Activated CD8-positive, alpha-beta memory T cell treated with anti-CD3 and anti-CD28 coated beads, Interleukin-2, amount 50 U/mL, for 48 hours (primary cell): ENCODE results near the gene NUDT22.
A peak's percentile ranks its signal among the peaks of the same experiment; 100 is the strongest.
"Not testable (repeated sequence)": the region's sequence is repeated elsewhere in the genome, so short reads cannot be mapped to it uniquely, and the experiment has no call there.

ENCODE experiments used
- DNase-seq: peaks from one replicate; pipeline ENCODE4 v3.0.0-alpha.2; 2020

NUDT22 gene

GRCh38 chr11:64245401-64245796 lies 19.3 kb downstream of the NUDT22 start:
- DNase-seq = no peak

DNA sequence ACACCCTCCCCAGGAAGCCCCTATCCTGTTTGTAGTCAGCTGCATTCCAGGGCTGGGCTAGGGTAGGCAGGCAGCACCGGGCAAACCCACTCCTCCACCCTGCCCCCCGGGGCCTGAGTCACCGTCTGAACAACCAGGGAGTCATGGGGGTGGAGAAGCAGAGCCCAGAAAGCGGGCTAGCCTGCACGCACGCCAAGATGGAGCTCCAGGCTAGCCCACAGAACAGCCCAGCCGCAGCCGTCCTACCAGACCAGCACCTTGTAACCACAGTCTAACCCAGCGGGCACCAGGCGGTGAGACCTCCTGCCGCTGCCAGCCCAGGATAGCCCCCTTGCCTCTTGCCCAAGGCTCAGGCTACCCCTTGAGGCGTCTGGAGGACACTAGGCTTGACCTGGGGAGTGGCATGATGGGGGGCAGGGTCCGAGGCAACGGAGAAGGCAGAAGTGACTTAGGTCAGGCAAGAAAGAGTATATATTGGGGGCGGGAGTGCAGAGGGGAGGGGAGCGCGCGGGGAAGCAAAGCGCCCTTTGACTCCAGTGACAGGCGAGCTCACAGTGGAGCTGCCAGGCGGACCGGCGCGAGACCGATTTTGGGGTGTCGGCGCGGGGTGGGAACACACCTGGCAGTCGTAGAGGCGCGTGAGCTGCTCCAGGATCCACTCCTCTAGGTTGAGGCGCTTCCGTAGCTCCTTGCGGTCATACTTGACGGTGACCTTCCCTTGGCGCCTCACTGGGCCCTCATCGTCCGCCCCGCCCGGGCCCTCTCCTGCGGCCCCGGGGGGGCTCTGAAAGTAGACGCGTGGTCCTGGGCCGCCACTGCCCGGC lies 19.9 kb downstream of the NUDT22 start:
- peak; percentile 86 for DNase-seq

GRCh38 chr11:64246621-64246870 lies 20.5 kb downstream of the NUDT22 start:
- not testable (repeated sequence) for DNase-seq

DNA sequence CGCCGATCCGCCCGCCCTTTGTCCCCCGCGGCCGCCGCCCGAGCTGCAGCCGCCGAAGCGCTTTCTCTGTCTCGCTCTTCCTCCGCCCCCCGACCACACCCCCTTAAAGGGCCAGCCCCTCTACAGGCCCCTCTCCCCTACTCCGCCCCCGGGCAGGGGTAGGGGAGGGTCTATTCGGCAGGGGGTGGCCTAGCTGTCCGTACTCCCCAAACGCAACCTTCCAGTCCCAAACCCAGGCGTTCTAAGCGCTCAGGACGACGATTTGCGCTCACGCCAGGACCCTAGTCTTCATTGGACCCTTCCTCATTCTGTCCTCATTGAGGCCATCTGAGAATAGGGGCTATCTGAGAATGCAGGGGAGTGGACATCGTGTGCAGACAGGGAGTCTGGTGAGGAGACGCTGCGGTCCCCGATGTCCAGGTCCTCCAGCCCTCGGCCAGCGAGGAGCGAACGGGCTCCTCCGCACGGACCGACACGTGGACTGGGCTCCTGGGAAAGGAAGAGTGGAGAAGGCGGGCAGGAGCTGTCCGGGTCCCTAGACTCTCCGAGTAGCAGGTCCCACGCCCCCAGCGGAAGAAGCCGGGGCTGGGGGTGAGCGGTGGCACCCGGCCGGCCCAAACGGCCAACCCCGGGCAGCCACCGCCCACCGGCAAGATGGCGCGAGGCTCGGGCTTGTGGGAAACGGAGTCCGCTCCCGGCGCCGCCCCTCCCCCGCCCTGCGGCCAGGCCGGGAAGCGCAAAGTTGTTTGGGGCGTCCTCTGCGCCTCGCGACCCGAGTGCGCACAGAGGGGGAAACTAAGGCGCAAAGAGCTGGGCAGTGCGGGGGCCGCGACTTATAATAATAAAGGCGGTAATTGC lies 21.0 kb downstream of the NUDT22 start, which contains the start of gene PPP1R14B:
TSS of gene PPP1R14B (minus strand) at position 73 of the 858 bp plus-strand sequence. CDS start 270 bp downstream, outside the sequence.
- peak; percentile 90 for DNase-seq

DNA sequence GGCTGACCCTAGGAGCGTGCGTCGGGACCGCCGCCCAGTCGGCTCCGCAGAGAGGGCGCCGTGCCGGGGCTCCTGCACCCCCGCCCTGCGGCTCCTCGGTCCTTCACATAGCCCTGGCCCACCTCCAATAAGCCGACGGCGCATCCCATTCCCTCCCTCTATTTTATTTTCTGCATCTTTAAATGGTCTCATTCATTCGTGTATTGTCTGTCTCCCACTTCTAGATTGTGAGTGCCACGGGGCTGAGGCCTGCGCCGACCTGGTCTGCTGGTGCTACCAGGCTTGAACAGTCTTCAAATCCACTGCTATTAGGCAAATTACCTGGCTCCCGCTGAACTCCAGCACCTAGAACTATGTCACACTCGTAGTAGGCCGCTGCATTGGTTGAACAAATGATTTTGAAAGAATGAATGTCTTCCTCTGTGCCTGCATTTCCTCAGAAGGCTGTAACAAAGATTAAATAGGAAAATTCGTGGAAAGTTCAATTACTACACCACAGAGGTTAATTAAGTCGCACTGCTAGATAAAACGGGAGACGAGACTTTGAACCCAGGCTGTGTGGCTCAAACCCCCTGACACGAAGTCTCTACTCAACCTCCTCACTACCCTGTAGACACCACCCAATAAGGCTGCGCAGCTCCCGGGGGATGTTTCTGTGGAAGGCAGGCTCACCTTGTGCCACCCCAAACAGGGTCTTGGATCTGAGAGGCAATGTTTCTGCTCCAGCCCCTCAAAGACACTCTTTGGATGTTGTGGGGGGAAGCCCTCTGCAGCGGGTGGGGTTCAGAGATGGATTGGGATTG lies 21.9 kb downstream of the NUDT22 start:
- DNase-seq = no peak

GRCh38 chr11:64248578-64248977 lies 22.5 kb downstream of the NUDT22 start:
- no peak for DNase-seq

GRCh38 chr11:64249038-64249437 lies 23.0 kb downstream of the NUDT22 start:
- no peak for DNase-seq

- no peak for DNase-seq
Measured at GRCh38 chr11:64249563-64250414, 23.7 kb downstream of the NUDT22 start.

DNA sequence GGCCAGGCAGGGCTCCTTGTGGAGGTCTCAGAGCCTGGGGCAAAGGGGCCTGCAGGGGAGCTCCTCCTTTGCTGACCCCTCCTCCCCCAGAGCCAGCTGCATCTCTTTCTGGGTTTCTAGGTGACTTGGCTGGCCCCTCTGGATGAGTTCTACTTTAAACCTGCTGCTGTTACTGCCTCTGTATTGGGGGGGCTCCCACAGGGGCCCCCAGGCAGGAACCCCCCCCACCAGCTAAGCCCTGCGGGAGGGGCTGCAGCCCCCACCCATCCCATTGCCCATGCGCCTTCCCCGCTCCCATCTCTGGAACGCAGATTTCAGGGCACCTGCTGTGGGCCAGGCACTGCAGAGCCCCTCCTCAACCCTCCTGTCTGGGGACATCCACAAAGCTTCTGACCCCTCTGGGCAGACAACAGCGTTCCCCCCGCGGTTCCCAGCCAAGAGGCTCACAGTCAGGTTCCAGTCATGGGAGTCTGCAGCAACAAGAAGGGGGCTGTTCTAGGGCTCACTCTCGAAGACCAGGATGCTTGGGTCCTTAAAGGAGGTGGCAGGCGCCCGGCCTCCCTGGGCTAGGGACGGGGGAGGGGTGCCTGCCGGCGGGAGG lies 24.4 kb downstream of the NUDT22 start:
- no peak for DNase-seq

GRCh38 chr11:64251016-64251752 lies 25.1 kb downstream of the NUDT22 start, which contains the start of gene PLCB3:
Gene PLCB3 (plus strand): TSS chr11:64251530. CDS start chr11:64251650, 120 bp downstream.
- peak; percentile 91 for DNase-seq

GRCh38 chr11:64251753-64252002 lies 25.6 kb downstream of the NUDT22 start:
- no peak for DNase-seq

DNA sequence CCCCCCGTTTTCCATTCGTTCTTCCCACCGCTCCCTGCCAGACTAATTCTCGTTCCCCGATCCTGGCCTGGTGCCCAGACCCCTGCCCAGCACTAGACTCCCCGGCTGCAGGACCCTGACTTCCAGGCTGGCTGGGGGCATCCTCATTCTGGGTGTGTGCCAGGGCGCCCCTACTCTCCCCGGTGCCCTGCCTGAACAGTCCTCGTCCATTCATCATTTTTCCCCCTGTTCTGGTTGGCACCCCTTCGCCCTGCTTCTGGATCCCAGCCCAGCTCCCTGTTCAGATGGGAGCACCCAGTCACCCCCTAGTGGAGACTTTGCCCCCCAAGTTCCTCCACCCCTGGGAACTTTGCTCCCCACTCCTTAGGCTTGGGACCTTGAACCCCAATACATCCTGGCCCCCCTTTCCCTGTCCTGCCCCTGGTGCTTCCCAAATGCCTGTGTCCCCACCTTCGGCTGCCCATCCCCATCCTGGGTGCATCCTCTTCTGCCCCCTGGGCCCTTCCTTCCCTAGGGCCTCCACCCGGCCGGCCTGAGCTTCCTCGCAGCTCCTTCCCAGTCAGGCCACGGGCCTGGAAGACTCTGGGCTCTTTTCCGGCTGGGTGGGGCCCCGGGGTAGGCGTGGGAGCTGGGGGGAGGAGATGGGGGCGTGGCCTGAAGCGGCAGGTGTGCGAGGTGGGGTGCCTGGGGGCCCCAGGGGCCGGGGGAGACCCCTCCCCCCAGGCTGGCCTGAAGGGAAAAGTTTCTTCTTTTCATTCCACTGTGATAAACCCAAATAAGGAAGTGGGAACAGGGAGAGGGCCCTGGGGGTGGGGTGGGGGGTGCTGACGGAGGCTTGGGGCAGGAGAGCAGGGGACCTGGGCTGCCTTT lies 26.2 kb downstream of the NUDT22 start:
- DNase-seq = no peak

- DNase-seq = no peak
Measured at GRCh38 chr11:64253043-64253442, 27.0 kb downstream of the NUDT22 start.

DNA sequence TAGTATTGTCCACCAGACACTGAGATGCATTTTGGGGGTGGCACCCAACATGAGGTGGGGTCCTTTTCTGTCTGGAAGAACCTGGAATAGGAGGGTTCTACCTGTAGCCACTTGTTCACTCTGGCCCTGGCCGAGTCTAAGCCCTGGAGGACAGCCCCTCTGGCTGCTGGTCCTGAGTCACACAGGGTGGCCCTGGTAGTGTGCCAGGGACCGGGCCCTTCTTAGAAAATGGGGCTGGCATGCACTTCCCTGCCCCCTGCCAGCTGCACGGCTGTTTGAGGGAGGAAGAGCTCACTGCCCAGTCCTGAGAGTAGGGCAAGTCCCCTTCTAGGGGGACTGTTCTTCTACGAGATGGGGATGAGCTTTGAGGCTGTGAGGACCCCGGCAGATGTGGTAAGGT lies 27.4 kb downstream of the NUDT22 start:
- DNase-seq = no peak

- DNase-seq = no peak
Measured at GRCh38 chr11:64254326-64254725, 28.3 kb downstream of the NUDT22 start.

GRCh38 chr11:64255135-64256128 lies 29.4 kb downstream of the NUDT22 start:
- no peak for DNase-seq

- no peak for DNase-seq
Measured at GRCh38 chr11:64256300-64256699, 30.2 kb downstream of the NUDT22 start.

DNA sequence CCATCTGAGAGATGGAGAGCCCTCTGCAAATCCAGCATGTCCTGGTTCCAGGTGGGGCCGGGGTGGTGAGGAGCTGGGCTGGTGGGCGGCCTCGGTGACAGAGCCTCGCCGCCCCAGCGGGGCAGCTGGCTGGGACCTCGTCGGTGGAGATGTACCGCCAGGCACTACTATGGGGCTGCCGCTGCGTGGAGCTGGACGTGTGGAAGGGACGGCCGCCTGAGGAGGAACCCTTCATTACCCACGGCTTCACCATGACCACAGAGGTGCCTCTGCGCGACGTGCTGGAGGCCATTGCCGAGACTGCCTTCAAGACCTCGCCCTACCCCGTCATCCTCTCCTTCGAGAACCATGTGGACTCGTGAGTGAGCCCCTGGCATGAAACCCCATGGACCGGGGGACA lies 32.3 kb downstream of the NUDT22 start:
- DNase-seq = no peak

GRCh38 chr11:64258946-64259532 lies 33.0 kb downstream of the NUDT22 start:
- DNase-seq = no peak
